Astrocyte of the spinal cord (primary cell): ENCODE measurements around the gene GPR149.

Source experiments
- DNase-seq: peaks from one replicate; pipeline ENCODE4 v3.0.0; 2011; ENCODE audit warnings: low read depth, low spot score
- H3K4me3 ChIP-seq: 2 replicates; pipeline ENCODE4 v1.5.1; 2011; ENCODE audit warnings: low read depth, mild to moderate bottlenecking, low read length, moderate library complexity
- CTCF ChIP-seq: IDR thresholded peaks from 2 replicates; pipeline ENCODE4 v1.5.1; 2012; ENCODE audit warnings: low read depth, mild to moderate bottlenecking, low read length, inconsistent platforms
- in situ Hi-C: cut with HindIII; loops from 2 replicates; pipeline ENCODE4 v1.10.0; 2017; ENCODE audit warnings: low sequenced_read_pairs

GPR149 gene

GRCh38 chr3:154428286-154429206, 1.4 kb downstream of the GPR149 start:
- peak overlapping the region; percentile 4 for H3K4me3 ChIP-seq
- TF ChIP-seq CTCF: peak; percentile 3
- in situ Hi-C loops: no loop called here
- no peak for DNase-seq

- in situ Hi-C loops: no loop called here
- peak overlapping the region; percentile 4 for H3K4me3 ChIP-seq
- no peak for TF ChIP-seq CTCF
- DNase-seq: no peak
Observed at GRCh38 chr3:154427685-154428285, 2.2 kb downstream of the GPR149 start.

- H3K4me3 ChIP-seq: no peak overlapping the region
- TF ChIP-seq CTCF: no peak
- no peak for DNase-seq
- in situ Hi-C loops: no loop called here
Observed at GRCh38 chr3:154422694-154423093, 7.3 kb downstream of the GPR149 start.

GRCh38 chr3:154421083-154421482, 8.9 kb downstream of the GPR149 start:
- no peak overlapping the region for H3K4me3 ChIP-seq
- in situ Hi-C loops: no loop called here
- no peak for DNase-seq
- TF ChIP-seq CTCF: no peak

- H3K4me3 ChIP-seq: no peak overlapping the region
- in situ Hi-C loops: no loop called here
- DNase-seq: no peak
- no peak for TF ChIP-seq CTCF
Observed at GRCh38 chr3:154398084-154398967, 31.7 kb downstream of the GPR149 start.

- TF ChIP-seq CTCF: no peak
- no peak overlapping the region for H3K4me3 ChIP-seq
- in situ Hi-C loops: no loop called here
- DNase-seq: no peak
Observed at GRCh38 chr3:154389861-154390260, 40.1 kb downstream of the GPR149 start.
